ENCODE data around the gene CPNE6. TPM values are rescaled to one million over a fixed set of nuclear protein-coding genes. Genes with fewer than 3 reads are reported as not detected.

The CPNE6 gene
- polyA plus RNA-seq, 2 of the 4 experiments (the other 2 are of a cell fraction), result not detected

GRCh38 chr14:24070285-24071143, 848 bp upstream of the CPNE6 start:
- Histone ChIP-seq H3K27ac (no peak overlapping the region), H3K9me3 (no peaks in the 10 kb centered on the region), H3K4me3 (no peak overlapping the region), H3K4me2 (no peak overlapping the region), H3K4me1 (no peaks in the 10 kb centered on the region)
- ChIA-PET POLR2A (interaction anchor here (1.0 to 1.9 kb wide), 2 partner anchors 10 to 24 kb away, joined by 3 to 5 read pairs; partner anchors contain the start of gene PCK2), CTCF (interaction anchor here (0.6 to 11.2 kb wide), 6 partner anchors 11 to 951 kb away, joined by 3 to 101 read pairs (median 4); partner anchors contain the start of gene PCK2)
- WGBS (ENCODE audit: missing lambda C conversion rate), result 58% methylated on average over 10 of the region's 10 CpGs
- ATAC-seq (no peak), DNase-seq (ENCODE audit: low read depth in 1 of 2, low spot score in 1 of 2) (no peak), FAIRE-seq (no peak)
- no peak for TF ChIP-seq RARB (CRISPR knock-in tag; IDR thresholded peaks at IDR 0.05)
- no peak for TF ChIP-seq HOXB5 (CRISPR knock-in tag; IDR thresholded peaks at IDR 0.05)
- no peak for TF ChIP-seq MAZ (IDR thresholded peaks at IDR 0.05; ENCODE audit: borderline replicate concordance, low read depth, low read length)
- TF ChIP-seq, protein P1, sequence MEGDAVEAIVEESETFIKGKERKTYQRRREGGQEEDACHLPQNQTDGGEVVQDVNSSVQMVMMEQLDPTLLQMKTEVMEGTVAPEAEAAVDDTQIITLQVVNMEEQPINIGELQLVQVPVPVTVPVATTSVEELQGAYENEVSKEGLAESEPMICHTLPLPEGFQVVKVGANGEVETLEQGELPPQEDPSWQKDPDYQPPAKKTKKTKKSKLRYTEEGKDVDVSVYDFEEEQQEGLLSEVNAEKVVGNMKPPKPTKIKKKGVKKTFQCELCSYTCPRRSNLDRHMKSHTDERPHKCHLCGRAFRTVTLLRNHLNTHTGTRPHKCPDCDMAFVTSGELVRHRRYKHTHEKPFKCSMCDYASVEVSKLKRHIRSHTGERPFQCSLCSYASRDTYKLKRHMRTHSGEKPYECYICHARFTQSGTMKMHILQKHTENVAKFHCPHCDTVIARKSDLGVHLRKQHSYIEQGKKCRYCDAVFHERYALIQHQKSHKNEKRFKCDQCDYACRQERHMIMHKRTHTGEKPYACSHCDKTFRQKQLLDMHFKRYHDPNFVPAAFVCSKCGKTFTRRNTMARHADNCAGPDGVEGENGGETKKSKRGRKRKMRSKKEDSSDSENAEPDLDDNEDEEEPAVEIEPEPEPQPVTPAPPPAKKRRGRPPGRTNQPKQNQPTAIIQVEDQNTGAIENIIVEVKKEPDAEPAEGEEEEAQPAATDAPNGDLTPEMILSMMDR (IDR thresholded peaks at IDR 0.05), result no peak
- no peak for TF ChIP-seq HEYL (CRISPR knock-in tag; IDR thresholded peaks at IDR 0.05)

- ChIA-PET CTCF (interaction anchor here (5.2 to 11.2 kb wide), 3 partner anchors 13 to 37 kb away, joined by 34 to 101 read pairs (median 56); no protein-coding TSS in a partner anchor), POLR2A (interaction anchor here (1.9 kb wide), 1 partner anchor 9 kb away, joined by 5 read pairs; no protein-coding TSS in a partner anchor)
- ATAC-seq (no peak), DNase-seq (ENCODE audit: low read depth in 1 of 2, low spot score in 1 of 2) (no peak), FAIRE-seq (no peak)
- no peaks in the 10 kb centered on the region for H3K4me1 ChIP-seq
- WGBS (ENCODE audit: missing lambda C conversion rate), result 46% methylated on average over 9 of the region's 12 CpGs
- no peaks in the 10 kb centered on the region for H3K9me3 ChIP-seq
- TF ChIP-seq ZNF302 (CRISPR knock-in tag; IDR thresholded peaks at IDR 0.05) (no peak), HOXB13 (CRISPR knock-in tag; IDR thresholded peaks at IDR 0.05; ENCODE audit: low read depth) (no peak), HOXB5 (CRISPR knock-in tag; IDR thresholded peaks at IDR 0.05) (no peak), POLR2A (IDR thresholded peaks at IDR 0.05; ENCODE audit: low read length) (no peak)
- H3K27ac ChIP-seq, result no peak overlapping the region
- H3K4me2 ChIP-seq, result no peak overlapping the region
- no peak overlapping the region for H3K4me3 ChIP-seq
Observed at GRCh38 chr14:24071836-24072430, 571 bp downstream of the CPNE6 start.

DNA sequence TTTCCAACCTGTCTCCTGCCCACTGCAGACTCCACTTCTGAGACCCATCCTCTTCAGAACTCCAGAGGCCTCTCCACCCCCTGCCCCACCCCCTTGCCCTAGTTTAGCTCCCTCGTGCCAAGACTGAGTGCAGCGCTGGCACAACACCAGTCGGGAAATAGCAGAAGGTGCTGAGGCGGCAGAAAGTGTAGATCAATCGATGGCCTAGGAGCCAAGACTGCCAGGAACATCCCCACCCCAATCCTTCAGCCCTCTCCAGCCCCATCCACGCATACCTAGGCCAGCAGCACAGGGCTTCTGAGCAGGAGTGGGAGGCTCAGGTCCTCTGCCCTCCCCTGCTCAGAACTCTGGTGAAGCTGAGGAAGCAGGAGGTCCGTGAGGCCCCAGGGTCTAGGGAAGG, 1.1 kb downstream of the CPNE6 start:
- no peak for DNase-seq (ENCODE audit: low read depth in 1 of 2, low spot score in 1 of 2)
- no peak overlapping the region for H3K27ac ChIP-seq
- TF ChIP-seq CHD2 (IDR thresholded peaks at IDR 0.05; ENCODE audit: low read length, partially characterized antibody) (no peak), MAFK (IDR thresholded peaks at IDR 0.05; ENCODE audit: partially characterized antibody) (peak; percentile 70)
- H3K4me2 ChIP-seq, result no peak overlapping the region
- CTCF ChIA-PET, result interaction anchor here (0.6 to 11.2 kb wide), 4 partner anchors 13 to 233 kb away, joined by 3 to 101 read pairs (median 45); no protein-coding TSS in a partner anchor
- POLR2A ChIA-PET, result interaction anchor here (1.9 kb wide), 1 partner anchor 8 kb away, joined by 5 read pairs; no protein-coding TSS in a partner anchor
- 57% methylated on average over 7 of the region's 7 CpGs for WGBS (ENCODE audit: missing lambda C conversion rate)
- H3K4me3 ChIP-seq, result no peak overlapping the region
- no peak for FAIRE-seq
- no peak for ATAC-seq
- H3K4me1 ChIP-seq, result no peaks in the 10 kb centered on the region
- H3K9me3 ChIP-seq, result no peaks in the 10 kb centered on the region

- FAIRE-seq, result no peak
- CTCF ChIA-PET, result interaction anchor here (0.6 to 11.2 kb wide), 8 partner anchors 14 to 485 kb away, joined by 3 to 101 read pairs (median 4); partner anchors contain the start of gene TINF2
- 72% methylated on average over 25 of the region's 26 CpGs for WGBS (ENCODE audit: missing lambda C conversion rate)
- TF ChIP-seq USF2 (IDR thresholded peaks at IDR 0.05), result no peak
- no peak for TF ChIP-seq NFE2L2 (conservative IDR thresholded peaks at IDR 0.05; ENCODE audit: low read length)
- no peak for TF ChIP-seq RFX5 (IDR thresholded peaks at IDR 0.05)
- TF ChIP-seq MYC (IDR thresholded peaks at IDR 0.05; ENCODE audit: borderline replicate concordance, low read length), result no peak
- TF ChIP-seq HOXA7 (CRISPR knock-in tag; IDR thresholded peaks at IDR 0.05), result no peak
- no peak for TF ChIP-seq ZSCAN20 (CRISPR knock-in tag; IDR thresholded peaks at IDR 0.05)
- no peak for TF ChIP-seq GATA3 (IDR thresholded peaks at IDR 0.05; ENCODE audit: borderline replicate concordance)
- TF ChIP-seq CBX2 (IDR thresholded peaks at IDR 0.05; ENCODE audit: borderline replicate concordance, low read depth), result no peak
- no peak for TF ChIP-seq HDAC2 (IDR thresholded peaks at IDR 0.05)
- TF ChIP-seq MAZ (IDR thresholded peaks at IDR 0.05; ENCODE audit: borderline replicate concordance, low read depth, low read length), result no peak
- no peak for TF ChIP-seq TP53 (CRISPR knock-in tag; IDR thresholded peaks at IDR 0.05)
- TF ChIP-seq CEBPB (IDR thresholded peaks at IDR 0.05), result no peak
- no peak for TF ChIP-seq JUN (IDR thresholded peaks at IDR 0.05)
- no peak for TF ChIP-seq E2F6 (IDR thresholded peaks at IDR 0.05; ENCODE audit: borderline replicate concordance, low read depth)
- no peak for TF ChIP-seq HOXB13 (CRISPR knock-in tag; IDR thresholded peaks at IDR 0.05; ENCODE audit: low read depth)
Observed at GRCh38 chr14:24072881-24073877, 1.8 kb downstream of the CPNE6 start.

More at GRCh38 chr14:24072881-24073877, 1.8 kb downstream of the CPNE6 start:
- no peaks in the 10 kb centered on the region for H3K4me1 ChIP-seq
- H3K4me3 ChIP-seq, result no peak overlapping the region
- ATAC-seq (no peak), DNase-seq (ENCODE audit: low read depth in 1 of 2, low spot score in 1 of 2) (no peak)
- H3K27ac ChIP-seq, result no peak overlapping the region
- POLR2A ChIA-PET, result interaction anchor here (0.7 to 1.0 kb wide), 2 partner anchors 11 to 21 kb away, joined by 3 read pairs; partner anchors contain the start of gene PCK2
- no peaks in the 10 kb centered on the region for H3K9me3 ChIP-seq
- no peak overlapping the region for H3K4me2 ChIP-seq

Measured in A549 (cell line).